NCI-H2171 treated with DMSO at 0.1 percent for 48 hours (cell line): ENCODE data around the gene CAMK1G.

Experiments used
- DNase-seq: peaks from one replicate; lab custom pipeline; 2025; lab: John Stamatoyannopoulos, UW

The CAMK1G gene

DNA sequence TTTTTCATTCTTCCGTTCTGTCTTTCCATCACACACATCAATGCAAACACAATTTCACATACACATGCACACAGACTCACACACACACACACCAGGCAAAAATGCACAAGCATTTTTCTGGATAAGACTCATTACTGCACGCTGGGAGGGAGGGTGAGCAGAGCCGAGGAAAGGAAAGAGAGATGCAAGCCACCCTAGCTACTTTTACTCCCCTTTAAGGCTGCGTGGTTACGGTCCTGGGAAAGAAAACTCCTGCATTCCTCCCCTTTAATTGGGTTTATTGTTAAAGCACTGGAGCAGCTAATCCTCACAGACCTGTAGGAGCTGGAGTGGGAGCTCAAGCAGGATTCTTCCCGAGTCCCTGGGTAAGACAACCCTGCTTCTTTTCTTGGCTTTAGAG lies at the start of gene CAMK1G:
Gene CAMK1G (plus strand): TSS at position 307 of the 400 bp plus-strand sequence. CDS start 11,270 bp downstream, outside the sequence.
- no peak for DNase-seq

DNA sequence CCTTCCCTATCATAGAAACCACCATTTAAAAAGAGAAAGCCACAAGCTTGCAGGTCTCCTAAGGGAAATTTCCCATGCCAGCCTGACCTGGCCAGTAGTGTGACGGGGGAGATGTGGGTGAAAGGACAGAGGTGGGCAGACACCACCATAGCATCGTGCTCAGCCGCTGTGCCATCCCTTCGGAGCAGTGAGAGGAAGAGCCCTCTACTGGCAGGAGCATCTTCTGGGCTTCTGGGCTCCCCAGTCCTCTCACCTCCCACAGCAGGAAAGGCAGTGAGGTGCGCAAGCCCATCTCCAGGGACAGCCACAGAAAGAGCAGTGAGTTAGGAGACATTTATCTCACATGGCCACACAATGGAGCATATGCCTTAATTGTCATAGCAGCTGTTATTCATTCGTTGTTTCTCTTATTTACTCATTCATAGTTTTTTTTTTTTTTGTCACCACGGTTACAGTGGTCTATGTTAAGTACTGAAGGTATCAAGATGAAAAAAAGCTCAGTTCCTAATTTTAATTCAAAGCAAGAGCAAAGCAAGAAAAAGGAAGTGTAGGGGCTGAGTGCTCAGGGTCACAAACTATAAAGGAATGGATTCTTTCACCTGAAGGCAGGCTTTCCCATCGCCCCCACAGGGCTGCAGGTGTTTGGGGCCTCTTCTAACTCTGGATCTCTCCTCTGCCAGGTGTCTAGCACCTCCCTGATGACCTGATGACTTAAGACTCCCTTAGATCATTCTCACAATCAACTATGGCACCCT lies 48.8 kb upstream of the CAMK1G start:
- DNase-seq, result peak; percentile 71

DNA sequence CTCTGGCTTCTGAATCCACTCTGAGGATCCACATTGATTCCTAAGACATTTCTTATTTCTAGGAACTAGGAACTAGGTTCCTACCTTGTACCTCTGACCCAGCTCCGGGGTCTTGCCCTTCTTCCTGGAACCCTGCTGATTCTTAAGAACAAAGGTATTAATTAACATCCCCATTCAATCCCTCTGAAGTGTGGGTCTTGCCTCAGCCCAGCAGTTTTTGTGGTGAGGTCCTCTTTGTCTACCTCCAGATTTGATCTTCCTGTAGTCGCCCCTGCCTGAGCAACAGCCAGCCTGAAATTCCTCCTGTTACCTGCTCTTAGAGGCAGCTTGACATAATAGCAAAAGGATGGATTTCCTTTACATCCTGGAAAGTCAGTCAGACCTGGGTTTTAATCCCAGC lies 46.7 kb upstream of the CAMK1G start:
- DNase-seq, result no peak

DNA sequence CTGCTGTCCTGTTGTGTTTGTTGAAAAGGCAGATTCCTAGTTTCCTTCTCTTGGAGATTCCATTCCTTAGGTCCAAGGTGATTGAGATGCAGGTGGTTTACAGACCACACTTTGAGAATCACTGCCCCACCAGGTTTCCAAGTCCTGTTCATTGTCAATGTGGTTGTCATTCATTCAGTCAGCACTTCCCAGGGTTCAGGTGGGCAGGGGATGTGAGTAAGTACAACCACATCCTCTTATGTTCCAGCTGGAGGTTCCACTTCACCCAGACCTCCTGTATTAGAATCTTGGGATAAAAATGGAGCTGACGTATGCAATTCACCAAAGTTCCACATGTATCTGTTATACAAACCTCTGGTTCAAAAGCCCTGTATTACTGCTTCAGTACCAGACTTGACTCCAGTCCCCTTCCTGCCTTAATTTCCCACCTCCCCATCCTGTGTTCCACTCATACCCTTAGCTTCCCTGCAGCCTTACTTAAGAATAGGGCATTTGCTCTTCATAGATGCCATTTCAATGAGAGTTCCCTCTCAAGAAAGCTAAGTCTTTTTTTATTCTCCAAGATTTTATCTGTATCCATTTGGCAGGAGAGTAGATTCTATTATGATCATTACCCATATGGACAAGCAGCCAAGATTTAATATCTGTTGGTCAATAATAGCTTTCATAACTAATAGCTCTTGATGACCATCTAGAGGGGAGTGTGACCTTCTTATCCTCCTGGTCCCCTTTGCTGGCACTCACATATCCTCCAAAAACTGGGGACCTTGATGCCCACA lies 46.0 kb upstream of the CAMK1G start:
- DNase-seq, result no peak

DNA sequence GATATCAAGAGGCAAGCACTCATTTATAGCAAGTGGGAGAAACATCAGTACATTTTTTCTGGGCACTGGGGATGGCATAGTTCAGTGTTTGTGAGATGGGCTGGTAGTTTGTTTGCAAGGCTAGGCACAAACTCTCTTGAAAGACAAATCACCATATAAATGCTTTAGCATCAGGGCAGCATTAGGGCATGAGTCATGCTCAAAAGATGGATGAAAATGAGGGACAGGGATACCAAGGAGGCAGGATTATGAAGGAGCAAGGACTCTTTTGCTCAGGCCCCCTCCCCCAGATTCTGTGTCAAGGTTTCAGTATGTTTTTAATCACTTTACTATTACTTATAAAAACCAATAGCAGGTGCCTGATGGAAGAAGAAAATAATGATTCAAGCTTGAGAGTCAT lies 43.9 kb upstream of the CAMK1G start:
- no peak for DNase-seq

DNA sequence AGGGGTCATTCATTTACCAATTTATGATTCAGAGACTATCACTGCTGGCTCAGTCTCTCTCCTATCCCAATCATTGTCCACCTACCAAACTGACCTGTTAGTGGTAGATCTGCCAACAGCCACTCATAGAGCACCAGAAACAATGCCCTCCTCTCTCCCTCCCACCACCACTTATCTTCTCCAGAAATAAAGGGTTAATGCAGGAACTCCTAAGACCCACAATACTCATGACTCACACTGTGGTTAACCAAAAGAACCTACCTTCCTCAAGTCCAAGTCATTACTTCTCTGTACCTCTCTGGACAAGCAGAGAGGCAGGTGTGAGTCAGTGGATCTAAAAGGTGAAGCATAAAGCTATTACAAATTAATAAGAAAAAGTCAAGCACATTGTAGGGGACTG lies 40.9 kb upstream of the CAMK1G start:
- no peak for DNase-seq

DNA sequence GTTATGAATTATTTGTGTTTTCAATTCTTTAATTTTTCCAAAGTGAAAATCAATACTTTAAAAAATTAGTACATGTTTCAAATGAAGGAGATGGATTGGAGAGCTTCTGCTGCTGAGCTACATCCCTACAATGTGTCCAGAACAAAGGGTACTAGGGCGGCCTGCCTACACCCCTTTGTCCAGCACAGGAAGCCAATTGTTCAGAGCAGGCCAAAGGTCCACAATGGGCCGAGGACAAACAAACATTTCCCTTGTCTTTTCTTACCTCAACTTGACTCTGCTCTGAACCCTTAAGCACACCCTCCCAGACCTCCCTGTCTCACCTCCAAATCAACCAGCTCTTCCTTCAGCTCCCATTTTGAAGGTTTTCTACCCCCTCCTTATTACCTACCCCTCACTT lies 39.4 kb upstream of the CAMK1G start:
- no peak for DNase-seq

DNA sequence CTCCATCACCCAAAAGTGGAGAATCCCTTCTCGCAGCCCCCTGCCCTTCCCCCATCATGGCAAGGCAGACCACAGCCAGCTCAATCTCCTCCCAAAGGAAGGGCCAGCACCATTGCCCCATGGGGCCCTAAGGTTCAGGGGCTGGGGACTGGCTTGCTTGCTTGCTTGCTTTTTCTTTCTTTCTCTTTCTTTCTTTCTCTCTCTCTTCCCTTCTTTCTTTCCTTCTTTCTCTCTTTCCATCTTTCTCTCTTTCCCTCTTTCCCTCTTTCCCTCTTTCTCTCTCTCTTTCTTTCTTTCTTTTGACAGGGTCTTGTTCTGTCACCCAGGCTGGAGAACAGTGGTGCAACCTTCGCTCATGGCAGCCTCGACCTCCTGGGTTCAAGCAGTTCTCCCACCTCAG lies 38.1 kb upstream of the CAMK1G start:
- DNase-seq, result no peak

DNA sequence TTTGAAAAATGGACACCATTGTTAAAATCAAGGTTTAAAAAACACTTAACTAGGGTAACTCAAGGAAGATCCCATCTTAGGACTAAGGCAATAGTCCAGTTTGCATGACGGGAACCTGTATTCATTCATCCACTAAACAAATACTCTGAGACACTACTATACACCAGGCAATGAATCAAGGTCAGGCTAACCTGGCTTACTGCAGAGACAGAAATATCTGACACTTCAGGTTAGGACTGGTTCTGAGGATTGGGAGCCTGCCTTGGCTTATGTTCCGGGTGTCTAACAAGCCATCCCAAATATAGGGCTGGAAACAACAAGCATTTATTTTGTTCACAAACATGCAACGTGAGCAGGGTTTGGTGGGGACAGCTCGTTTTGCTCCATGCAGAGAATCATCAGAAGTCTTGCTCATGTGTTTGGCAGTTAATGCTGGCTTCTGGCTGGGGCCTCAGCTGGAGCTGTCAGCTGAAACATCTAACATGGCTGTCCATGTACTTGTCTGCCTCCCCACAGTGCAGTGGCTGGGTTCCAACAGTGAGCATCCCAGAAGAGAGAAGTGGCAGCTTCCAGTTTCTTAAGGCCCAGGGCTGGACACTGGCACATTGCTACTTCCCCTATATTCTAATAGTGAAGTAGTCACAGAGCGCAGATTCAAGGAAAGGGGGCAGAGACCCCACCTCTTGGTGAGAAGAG lies 37.0 kb upstream of the CAMK1G start:
- no peak for DNase-seq

DNA sequence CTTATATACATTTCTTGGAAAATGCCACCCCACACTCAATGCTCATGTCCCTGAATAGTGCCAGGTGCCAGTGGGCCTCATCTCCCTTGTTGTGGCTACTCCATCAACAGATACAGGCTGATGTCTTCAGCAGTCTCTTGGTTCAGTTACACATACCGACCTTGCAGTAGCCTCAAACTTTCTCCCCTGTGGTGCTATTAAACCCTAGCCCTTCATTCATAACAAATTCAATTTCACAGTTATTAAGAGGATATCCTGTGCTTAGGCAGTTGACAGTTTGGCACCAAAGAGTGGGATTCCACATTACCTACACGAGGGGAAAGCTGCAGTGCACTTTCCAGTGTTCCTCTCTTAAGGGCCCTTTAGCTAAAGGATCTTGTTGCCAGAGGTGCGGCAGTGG lies 35.9 kb upstream of the CAMK1G start:
- no peak for DNase-seq

DNA sequence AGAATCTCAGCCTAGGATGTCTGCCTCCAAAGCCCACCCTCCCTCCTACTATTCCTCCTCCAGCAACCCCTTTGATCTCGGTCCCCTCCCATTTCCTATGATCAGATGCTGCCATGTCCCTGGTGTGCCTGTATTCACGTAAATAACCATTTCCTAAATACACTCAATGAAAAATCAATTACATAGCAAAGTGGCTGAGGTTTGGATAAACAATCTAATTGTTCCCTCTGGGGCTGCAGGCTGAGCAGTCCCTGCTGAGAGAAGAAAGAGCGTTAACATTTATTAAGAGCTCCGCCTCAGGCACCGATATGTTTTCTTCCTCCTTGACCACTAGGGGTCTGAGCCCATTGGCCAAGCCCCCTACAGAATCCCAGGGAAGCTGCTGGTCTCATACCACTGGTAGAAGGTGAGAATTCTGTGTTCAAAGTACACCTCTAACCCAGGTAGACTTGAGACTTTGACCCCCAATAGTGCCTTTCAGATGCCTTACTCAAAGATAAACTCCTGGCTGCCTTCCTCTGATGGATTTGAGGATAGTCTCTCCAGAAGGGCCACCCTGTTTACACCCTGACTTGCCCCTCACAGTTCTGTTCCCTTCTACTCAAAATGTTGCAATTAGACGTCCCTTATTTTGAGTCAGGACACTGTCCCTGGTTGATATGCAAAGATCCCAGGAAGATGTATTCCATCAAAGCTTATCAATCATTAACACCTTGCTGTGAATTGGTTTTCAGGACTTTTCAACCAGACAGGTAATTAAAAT lies 33.9 kb upstream of the CAMK1G start:
- no peak for DNase-seq

DNA sequence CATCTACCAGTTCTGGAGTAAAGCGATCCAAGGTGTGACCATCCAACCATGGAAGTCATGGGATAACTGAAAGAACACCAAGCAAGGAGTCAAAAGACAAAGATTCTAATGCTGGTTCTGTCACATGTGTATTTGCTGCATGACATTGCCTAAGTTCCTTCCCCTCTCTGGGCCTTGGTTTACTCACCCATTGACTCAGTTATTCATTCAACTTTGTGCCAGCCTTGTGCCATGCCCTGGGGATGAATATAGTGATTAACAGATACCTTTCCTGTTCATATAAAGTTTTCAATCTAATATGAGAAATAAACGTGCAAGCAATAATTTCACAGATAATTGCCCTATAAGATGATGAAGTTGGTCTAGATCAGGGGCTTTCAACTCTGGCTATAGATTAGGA lies 33.0 kb upstream of the CAMK1G start:
- DNase-seq, result no peak

DNA sequence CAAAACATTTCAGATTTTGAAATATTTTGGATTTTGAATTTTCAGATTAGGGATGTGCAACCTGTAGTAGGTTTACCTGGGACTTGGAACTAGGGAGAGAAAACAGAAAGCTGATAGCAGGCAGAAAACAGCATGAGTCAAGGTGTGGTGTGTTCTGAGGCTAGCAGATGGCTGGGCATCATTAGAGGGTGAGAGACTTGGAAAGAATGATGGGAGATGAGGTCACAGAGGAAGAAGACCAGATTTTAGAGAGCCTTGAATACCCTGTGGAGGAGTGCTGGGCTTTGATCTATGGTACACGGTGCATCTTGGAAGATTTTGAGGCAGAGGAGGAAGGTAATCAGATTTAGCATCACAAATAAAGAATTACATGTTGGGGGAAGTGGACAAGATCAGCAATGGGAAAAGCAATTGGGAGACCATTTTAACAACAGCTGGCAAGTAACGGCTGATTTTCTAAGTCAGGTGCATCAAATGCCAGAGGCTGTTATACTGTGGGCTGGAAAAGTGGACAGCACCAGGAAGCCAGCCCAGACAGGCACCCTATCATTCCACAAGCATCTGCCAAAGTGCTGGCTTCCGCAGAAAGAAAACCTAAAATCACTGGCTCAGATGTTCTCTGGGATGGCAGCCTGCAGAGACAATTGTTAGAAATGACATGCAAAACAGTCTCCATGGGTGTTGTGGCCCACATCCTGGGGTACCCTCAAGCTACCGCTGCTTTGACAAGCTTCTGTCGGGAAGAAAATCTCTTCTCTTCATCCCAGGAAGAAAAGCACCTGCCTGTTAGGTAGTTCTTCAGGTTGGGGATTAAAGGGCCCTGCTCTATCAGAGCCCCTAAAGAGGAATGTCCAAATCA lies 30.9 kb upstream of the CAMK1G start:
- peak; percentile 75 for DNase-seq

DNA sequence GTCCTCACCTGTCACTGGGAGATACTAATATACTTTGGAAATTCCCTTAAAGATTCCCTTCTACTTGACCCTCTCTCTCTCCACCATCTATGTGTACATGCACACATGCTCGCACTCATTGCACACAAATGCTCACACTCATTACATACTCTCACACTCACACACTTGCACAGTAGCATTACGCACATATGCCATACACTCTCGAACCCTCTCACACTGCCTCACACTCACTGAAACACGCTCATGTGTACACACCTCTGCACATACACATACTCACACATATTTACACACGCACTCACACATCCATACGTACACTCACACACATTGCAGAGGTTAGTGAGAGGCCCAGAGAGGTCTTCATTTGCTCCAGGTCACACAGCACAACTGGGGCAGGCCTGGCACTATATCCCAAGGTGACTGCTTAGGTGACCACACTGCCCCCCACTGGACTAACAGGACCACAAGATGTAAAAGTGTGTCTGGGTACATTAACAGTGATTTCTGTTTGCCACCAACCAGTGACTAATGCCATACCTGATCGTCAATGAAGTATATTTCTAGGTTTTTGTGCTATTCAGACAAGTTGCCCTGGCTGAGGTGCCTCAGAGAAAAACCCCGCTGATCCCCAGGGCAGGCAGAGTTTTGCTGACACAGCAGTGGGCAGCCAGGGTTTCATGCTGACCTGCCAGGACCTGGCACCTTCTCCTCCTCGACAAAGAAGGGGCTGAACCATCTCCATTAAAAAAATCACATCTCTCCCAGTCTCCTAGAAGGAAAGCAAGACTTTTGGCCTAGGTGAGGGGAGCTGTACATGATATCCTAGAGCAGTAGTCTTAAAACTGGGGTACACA lies 28.5 kb upstream of the CAMK1G start:
- no peak for DNase-seq

DNA sequence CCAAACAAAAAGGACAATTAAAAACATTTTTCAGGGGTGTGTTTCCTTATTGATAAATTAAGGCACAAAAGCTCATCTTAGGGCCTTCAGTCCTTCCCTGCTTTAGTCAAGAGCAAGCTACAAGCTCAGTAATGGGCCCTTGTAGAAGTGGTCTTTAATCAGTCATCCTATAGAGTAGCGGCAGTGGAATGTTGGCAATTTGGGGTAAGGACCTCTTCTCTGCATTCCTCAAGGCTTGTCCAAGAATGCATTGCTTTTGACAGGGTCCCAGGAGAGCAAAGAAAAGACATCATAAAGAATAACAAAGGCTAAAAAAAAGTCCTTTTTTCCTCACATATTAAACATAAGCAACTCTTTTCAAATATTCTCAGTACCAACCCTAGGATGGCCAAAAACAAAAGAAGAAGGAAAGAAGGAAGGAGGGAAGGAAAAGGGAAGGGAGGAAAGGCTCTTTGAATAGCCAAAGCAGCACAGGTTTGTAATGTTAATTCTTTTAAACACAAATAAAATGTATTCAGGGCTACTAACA lies 27.3 kb upstream of the CAMK1G start:
- DNase-seq, result no peak

DNA sequence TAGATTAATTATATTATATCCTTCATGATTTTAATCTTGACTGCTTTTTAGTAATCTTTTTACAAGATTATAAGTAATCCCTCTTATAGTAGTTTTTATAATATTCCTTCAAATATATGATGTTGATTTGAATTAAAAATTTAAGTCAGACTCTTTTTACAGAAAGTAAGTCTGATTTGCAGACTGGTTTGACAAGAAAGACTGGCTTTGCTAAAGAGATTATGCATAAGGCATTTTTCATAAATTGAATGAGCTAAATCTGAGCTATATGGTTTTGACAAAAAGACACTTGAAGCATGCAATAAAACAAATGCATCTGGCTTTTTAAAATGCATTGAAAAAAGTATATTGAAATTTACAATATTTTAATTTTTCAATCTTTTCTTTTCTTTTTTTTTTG lies 26.3 kb upstream of the CAMK1G start:
- DNase-seq, result no peak

DNA sequence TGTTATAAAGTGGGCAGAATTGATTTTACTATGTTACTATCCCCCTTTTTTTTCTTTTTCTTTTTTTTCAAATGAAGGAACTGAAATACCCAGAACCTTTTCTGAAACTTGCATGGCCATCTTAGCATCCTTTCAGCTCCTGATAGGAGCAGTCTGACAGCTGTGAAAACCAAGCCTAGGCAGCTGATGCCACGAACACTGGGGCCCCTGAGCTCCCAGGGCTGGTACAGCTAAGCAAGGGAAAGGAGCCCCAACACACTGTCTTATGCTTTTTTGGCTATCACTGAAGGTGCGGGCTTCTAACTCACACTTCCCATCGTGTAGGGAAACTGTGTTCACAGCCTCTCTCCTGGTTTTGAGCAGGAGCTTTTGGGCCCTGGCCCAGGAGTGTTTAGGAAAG lies 23.0 kb upstream of the CAMK1G start:
- DNase-seq, result no peak

DNA sequence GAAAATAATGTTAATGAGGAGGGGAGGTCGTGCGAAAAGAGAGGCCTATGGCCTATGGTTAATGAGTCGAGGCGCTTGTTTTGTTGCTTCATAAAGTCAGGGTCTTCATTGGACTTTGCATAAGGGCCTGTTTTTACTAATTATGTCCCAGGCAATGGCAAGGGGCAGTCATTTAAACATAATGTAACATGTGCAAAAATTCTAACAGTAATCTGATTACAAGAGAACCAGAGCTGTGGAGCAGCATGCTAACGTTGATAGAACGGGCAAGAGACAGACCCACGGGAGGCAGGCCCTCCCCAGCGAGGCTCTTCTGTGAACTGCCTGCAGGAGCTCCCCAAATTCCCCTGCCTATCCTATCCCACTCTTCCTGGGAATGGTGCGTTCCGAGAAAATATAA lies 22.6 kb upstream of the CAMK1G start:
- DNase-seq, result no peak

DNA sequence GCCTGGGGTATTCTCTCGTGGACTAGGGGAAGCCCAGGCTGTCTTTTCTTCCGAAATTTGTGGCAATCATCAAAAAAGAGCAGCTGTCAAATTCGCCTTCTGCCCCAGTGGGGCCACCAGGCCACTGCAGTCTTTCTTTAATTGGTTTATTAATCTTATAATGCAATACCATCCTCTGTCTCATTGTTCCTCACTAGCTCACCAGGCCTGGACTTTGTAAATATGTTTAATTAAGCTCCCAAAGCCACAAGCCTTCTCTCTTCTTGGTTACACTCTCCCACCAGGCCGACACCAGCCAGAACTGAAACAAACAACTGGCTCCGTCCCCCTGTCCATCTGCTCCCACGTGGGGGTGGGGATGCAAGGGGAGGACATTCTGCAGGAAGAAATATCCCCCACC lies 22.0 kb upstream of the CAMK1G start:
- DNase-seq, result no peak

DNA sequence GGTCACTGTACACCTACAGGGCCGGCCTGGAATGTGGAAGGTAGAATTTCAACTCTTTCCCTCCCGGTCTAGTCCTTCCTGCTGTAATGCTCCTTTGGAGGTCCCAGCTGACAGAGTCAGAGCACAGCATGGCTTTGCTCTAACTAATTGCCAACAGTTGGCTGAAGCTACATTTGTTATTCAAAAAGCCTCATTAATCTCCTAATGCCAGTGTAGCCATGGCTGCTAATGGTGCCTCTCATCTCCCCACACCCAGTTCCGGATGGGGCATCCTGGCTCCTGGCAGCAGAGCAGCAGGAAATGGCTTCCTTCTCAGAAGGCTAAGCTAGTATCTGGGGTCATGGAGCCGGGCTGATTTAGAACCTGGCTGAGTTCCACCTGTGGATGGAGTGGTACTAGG lies 18.7 kb upstream of the CAMK1G start:
- DNase-seq, result no peak
